DND-41 (cell line): ENCODE data around the gene CR2.
A peak's percentile ranks its signal among the peaks of the same experiment; 100 is the strongest.

Experiments
- CTCF ChIP-seq: IDR thresholded peaks from 2 replicates; pipeline ENCODE4 v1.5.1; 2012; ENCODE audit warnings: borderline replicate concordance, low read length, moderate library complexity, mild to moderate bottlenecking; ENCODE audit not compliant: poor library complexity, severe bottlenecking; ENCODE audit errors: extremely low read depth
- EZH2 ChIP-seq: IDR thresholded peaks from 3 replicates; pipeline ENCODE4 v1.6.1; 2012; ENCODE audit warnings: borderline replicate concordance, low read depth, mild to moderate bottlenecking, moderate library complexity, low read length, inconsistent platforms; ENCODE audit not compliant: severe bottlenecking

GRCh38 chr1:207405814-207406213, 48.3 kb upstream of the CR2 start:
- no peak for TF ChIP-seq EZH2
- TF ChIP-seq CTCF = peak; percentile 9
